ENCODE measurements around the gene FAM107A.

The FAM107A gene

GRCh38 chr3:58585994-58586393 lies 8.8 kb upstream of the FAM107A start:
- ChIA-PET CTCF (interaction anchor here (1.3 to 2.1 kb wide), 3 partner anchors 12 to 44 kb away, joined by 5 to 8 read pairs (median 5); no protein-coding TSS in a partner anchor), POLR2A (no interaction called here)
- TF ChIP-seq CTCF (IDR thresholded peaks at IDR 0.05; ENCODE audit: control extremely low read depth, extremely low read depth, low read depth, missing control alignments), result no peak
- no peak for DNase-seq (ENCODE audit: extremely low spot score)

GRCh38 chr3:58585005-58585786 lies 8.0 kb upstream of the FAM107A start:
- CTCF ChIA-PET, result interaction anchor here (0.9 to 2.1 kb wide), 6 partner anchors 11 to 45 kb away, joined by 3 to 8 read pairs (median 4); no protein-coding TSS in a partner anchor
- peak; percentile 73 for DNase-seq (ENCODE audit: extremely low spot score)
- TF ChIP-seq CTCF (IDR thresholded peaks at IDR 0.05; ENCODE audit: control extremely low read depth, extremely low read depth, low read depth, missing control alignments), result peak; percentile 20
- POLR2A ChIA-PET, result no interaction called here

- POLR2A ChIA-PET, result no interaction called here
- CTCF ChIA-PET, result interaction anchor here (0.9 to 2.1 kb wide), 6 partner anchors 10 to 46 kb away, joined by 3 to 8 read pairs (median 4); no protein-coding TSS in a partner anchor
- no peak for TF ChIP-seq CTCF (IDR thresholded peaks at IDR 0.05; ENCODE audit: control extremely low read depth, extremely low read depth, low read depth, missing control alignments)
- no peak for DNase-seq (ENCODE audit: extremely low spot score)
These were observed 7.5 kb upstream of the FAM107A start for GRCh38 chr3:58584690-58585004.

GRCh38 chr3:58581328-58582091 lies 4.3 kb upstream of the FAM107A start:
- CTCF ChIA-PET, result interaction anchor here (0.8 to 2.0 kb wide), 3 partner anchors 12 to 49 kb away, joined by 3 to 6 read pairs (median 5); no protein-coding TSS in a partner anchor
- no peak for TF ChIP-seq CTCF (IDR thresholded peaks at IDR 0.05; ENCODE audit: control extremely low read depth, extremely low read depth, low read depth, missing control alignments)
- POLR2A ChIA-PET, result no interaction called here
- DNase-seq (ENCODE audit: extremely low spot score), result no peak

GRCh38 chr3:58580826-58581327 lies 3.7 kb upstream of the FAM107A start:
- no peak for DNase-seq (ENCODE audit: extremely low spot score)
- TF ChIP-seq CTCF (IDR thresholded peaks at IDR 0.05; ENCODE audit: control extremely low read depth, extremely low read depth, low read depth, missing control alignments), result no peak
- POLR2A ChIA-PET, result no interaction called here
- CTCF ChIA-PET, result interaction anchor here (1.7 to 2.0 kb wide), 2 partner anchors 11 to 49 kb away, joined by 5 to 6 read pairs; no protein-coding TSS in a partner anchor

GRCh38 chr3:58578873-58579272 lies 1.7 kb upstream of the FAM107A start:
- ChIA-PET POLR2A (no interaction called here), CTCF (interaction anchor here (1.0 to 25.5 kb wide), 3 partner anchors 11 to 56 kb away, joined by 3 to 384 read pairs (median 16); no protein-coding TSS in a partner anchor)
- DNase-seq (ENCODE audit: extremely low spot score), result no peak
- TF ChIP-seq CTCF (IDR thresholded peaks at IDR 0.05; ENCODE audit: control extremely low read depth, extremely low read depth, low read depth, missing control alignments), result no peak
